Loucy (cell line): Measurements from ENCODE around the gene MED13L.

ENCODE experiments used
- CTCF ChIP-seq: fragments of 200-600 bp; sonication (generic); conservative IDR thresholded peaks from 2 replicates; pipeline ENCODE4 v1.5.1; 2014; ENCODE audit warnings: mild to moderate bottlenecking, antibody characterized with exemption, low read length
- EZH2phosphoT487 ChIP-seq: fragments of 200-600 bp; IDR thresholded peaks from 2 replicates; pipeline ENCODE4 v1.6.1; 2018; ENCODE audit warnings: antibody characterized with exemption, mild to moderate bottlenecking, moderate library complexity, borderline replicate concordance

DNA sequence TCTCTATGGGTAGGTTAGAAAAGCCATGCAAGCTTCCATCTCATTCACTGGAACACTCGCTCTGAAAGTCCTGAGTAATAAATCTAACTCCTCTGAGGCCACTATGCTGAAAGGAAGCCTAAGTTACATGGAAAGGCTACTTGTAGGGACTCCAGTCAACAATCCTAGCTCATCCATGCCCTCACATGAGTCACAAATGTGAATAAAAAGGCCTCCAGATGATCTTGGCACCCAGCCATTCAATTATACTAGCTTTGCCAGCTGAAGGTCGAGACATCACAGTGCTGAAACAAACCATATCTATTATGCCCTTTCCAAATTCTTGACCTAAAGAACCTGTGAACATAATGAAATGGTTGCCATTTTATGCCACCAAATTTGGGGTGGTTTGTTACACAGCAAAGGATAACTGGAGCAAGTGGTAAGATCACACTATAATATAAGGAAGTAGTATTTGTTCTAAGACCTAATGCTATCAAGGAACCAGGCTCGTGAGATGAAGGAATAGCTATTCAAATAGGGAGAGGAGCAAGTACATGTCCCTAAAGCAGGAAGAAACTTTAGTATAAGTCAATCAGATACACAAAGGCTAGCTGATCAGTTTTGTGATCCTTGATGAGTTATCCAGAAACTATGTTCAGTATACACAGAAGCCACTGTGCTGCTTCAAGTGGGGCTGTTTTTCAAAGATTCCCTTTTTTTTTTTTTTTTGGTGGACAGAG is 142.1 kb downstream of the MED13L start:
- no peak for TF ChIP-seq CTCF
- TF ChIP-seq EZH2phosphoT487, result no peak
